ENCODE results near the gene ADAMTS2.

- TF ChIP-seq FOXA1 (IDR thresholded peaks at IDR 0.05) (no peak), SP1 (IDR thresholded peaks at IDR 0.05) (no peak), L3MBTL2 (conservative IDR thresholded peaks at IDR 0.05) (no peak), ELF4 (IDR thresholded peaks at IDR 0.05) (no peak)
Measured at GRCh38 chr5:179220716-179221115, 124.5 kb downstream of the ADAMTS2 start.
